GM23338 (cell line): ENCODE measurements around the gene BROX. TPM values are rescaled to one million over a fixed set of nuclear protein-coding genes. Genes with fewer than 3 reads are reported as not detected.

Experiments
- ATAC-seq: fragments of 200-7000 bp; cut with Tn5 transposase; 3 replicates; pipeline ENCODE4 v1.9.1; 2020
- DNase-seq: peaks from one replicate; pipeline ENCODE4 v3.0.0-alpha.2; 2015; ENCODE audit warnings: low spot score
- H2AFZ ChIP-seq: fragments of 200-600 bp; sonication (generic); 2 replicates; pipeline ENCODE4 v1.8.0; 2016; ENCODE audit warnings: antibody characterized with exemption, mild to moderate bottlenecking, moderate library complexity
- H3F3A ChIP-seq: fragments of 200-600 bp; sonication (generic); replicated peaks from 2 replicates; pipeline ENCODE4 v1.8.0; 2017; ENCODE audit warnings: antibody characterized with exemption, mixed run types, low read depth
- H3K27ac ChIP-seq: fragments of 200-600 bp; sonication (generic); 2 replicates; pipeline ENCODE4 v1.6.1; 2016; ENCODE audit warnings: low read depth
- H3K27me3 ChIP-seq: fragments of 200-600 bp; sonication (generic); 2 replicates; pipeline ENCODE4 v1.8.0; 2016; ENCODE audit warnings: mild to moderate bottlenecking, mixed run types, moderate library complexity; ENCODE audit not compliant: insufficient read depth
- H3K36me3 ChIP-seq: fragments of 200-600 bp; sonication (generic); 2 replicates; pipeline ENCODE4 v1.8.0; 2016; ENCODE audit warnings: mild to moderate bottlenecking; ENCODE audit not compliant: insufficient read depth
- H3K4me1 ChIP-seq: fragments of 200-600 bp; sonication (generic); 2 replicates; pipeline ENCODE4 v1.8.0; 2016; ENCODE audit warnings: mild to moderate bottlenecking, moderate library complexity; ENCODE audit not compliant: insufficient read depth
- H3K4me2 ChIP-seq: fragments of 200-600 bp; sonication (generic); 2 replicates; pipeline ENCODE4 v1.7.1; 2017; ENCODE audit warnings: mixed run types
- H3K4me3 ChIP-seq: fragments of 200-600 bp; sonication (generic); 2 replicates; pipeline ENCODE4 v1.6.1; 2016; ENCODE audit warnings: mixed run types
- H3K79me2 ChIP-seq: fragments of 200-600 bp; sonication (generic); replicated peaks from 2 replicates; pipeline ENCODE4 v1.8.0; 2017; ENCODE audit warnings: mild to moderate bottlenecking; ENCODE audit not compliant: insufficient read depth
- H3K9me2 ChIP-seq: fragments of 200-600 bp; sonication (generic); 2 replicates; pipeline ENCODE4 v1.8.0; 2017; ENCODE audit not compliant: insufficient read depth
- H4K20me1 ChIP-seq: fragments of 200-600 bp; sonication (generic); replicated peaks from 2 replicates; pipeline ENCODE4 v1.8.0; 2017; ENCODE audit warnings: mild to moderate bottlenecking; ENCODE audit not compliant: insufficient read depth
- H3K27ac Mint-ChIP-seq: 2 replicates; pipeline ENCODE4 v1.8.0; 2020; ENCODE audit warnings: inconsistent platforms, mild to moderate bottlenecking, moderate library complexity, mixed read lengths
- H3K27me3 Mint-ChIP-seq: 3 replicates; pipeline ENCODE4 v1.8.0; 2022; ENCODE audit warnings: low read depth, mild to moderate bottlenecking, moderate library complexity, mixed read lengths, inconsistent platforms; ENCODE audit not compliant: insufficient read depth, poor library complexity
- H3K36me3 Mint-ChIP-seq: 3 replicates; pipeline ENCODE4 v1.8.0; 2021; ENCODE audit warnings: low read depth, mild to moderate bottlenecking, inconsistent platforms, moderate library complexity, mixed read lengths
- H3K4me1 Mint-ChIP-seq: 3 replicates; pipeline ENCODE4 v1.8.0; 2020; ENCODE audit warnings: mild to moderate bottlenecking, inconsistent platforms, mixed read lengths
- H3K4me3 Mint-ChIP-seq: 3 replicates; pipeline ENCODE4 v1.8.0; 2021; ENCODE audit warnings: moderate library complexity, mild to moderate bottlenecking, inconsistent platforms, mixed read lengths
- H3K9me3 Mint-ChIP-seq: 3 replicates; pipeline ENCODE4 v1.8.0; 2020; ENCODE audit warnings: moderate library complexity, mild to moderate bottlenecking, inconsistent platforms, mixed read lengths
- POLR2AphosphoS5 ChIP-seq: IDR thresholded peaks from 2 replicates; pipeline ENCODE4 v1.6.1; 2016; ENCODE audit warnings: antibody characterized with exemption, low read depth
- REST ChIP-seq: IDR thresholded peaks from one replicate; pipeline ENCODE4 v1.6.1; 2018; ENCODE audit warnings: antibody characterized with exemption; ENCODE audit not compliant: unreplicated experiment
- ZNF114 ChIP-seq: fragments of 250-450 bp; sonication (Bioruptor Pico); IDR thresholded peaks from 2 replicates; pipeline ENCODE4 v1.5.0; 2020; ENCODE audit warnings: mild to moderate bottlenecking, moderate library complexity
- polyA plus RNA-seq: library from polyadenylated mRNA; unstranded; fragments of >200 nt; fragmentation: Nextera tagmentation; extraction: Ambion mirVana; gene quantifications from 2 replicates; pipeline ENCODE4 v1.2.1, GENCODE V29; 2016
- total RNA-seq: library from RNA; depleted of rRNA; stranded (reverse); fragments of >200 nt; shearing (Covaris generic); gene quantifications from 2 replicates; pipeline ENCODE4 v1.2.3, GENCODE V29; 2014

Gene BROX
- total and polyA plus RNA-seq, 2 experiments from 2014 or later, result 26.5 to 32.3 TPM

GRCh38 chr1:222709700-222710153 is 2.6 kb upstream of the BROX start (continued):
- TF ChIP-seq REST (no peak), ZNF114 (CRISPR knock-in tag) (no peak)

DNA sequence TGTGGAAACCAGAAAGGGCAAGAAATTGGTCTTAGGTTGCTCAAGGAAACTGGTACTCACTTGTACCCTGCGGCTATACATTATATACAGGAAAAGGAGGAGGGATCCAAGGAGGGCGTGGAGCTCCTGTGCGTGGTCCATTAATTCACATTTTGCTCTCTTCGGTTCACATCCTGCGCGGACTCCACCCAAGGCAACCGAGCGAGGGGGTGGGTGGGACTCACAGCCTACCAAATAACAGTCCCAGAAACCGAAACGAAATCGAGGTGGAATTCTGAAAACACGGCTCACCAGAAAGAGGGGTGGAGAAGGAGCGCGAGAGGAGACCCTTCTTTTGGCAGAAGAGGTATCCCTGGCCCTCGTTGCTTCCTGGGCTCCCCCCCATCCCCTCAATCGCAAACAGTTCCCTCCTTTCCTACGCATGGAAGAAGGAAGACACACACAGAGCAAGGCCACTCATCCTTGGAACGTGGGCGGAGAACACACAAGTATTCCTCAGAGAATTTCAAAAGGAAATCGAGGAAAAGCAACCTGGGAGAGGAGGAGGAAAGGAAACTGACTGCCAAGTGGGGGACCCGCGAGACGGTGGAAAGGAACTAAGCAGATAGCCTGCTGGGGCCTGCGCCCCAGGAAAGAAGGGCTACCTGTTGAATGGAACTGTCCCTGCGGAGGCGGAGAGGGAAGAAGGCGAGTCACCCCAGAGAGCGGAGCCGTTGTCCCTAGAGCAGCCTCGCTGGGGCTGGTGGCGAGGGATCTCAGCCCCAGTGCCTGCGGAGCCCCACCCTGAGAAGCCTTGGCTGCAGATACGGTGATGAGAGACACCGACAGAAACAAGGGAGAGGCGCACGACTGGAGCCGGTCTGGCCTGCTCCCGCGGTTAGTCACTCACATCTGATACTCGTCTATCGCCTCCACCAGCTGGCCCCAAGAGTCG is 778 bp upstream of the BROX start:
- Histone ChIP-seq H3K9me2 (no peaks in the 10 kb centered on the region), H3K4me3 (peak overlapping the region; percentile 99), H3K4me1 (peaks cover 10% of the 10 kb centered on the region), H2AFZ (peak overlapping the region; percentile 93), H3F3A (0 out of 2 replicates have a peak, but pooled peaks cover 8% of the 10 kb centered on the region), H4K20me1 (peaks cover 5% of the 10 kb centered on the region; the same call in 1 of the 2 replicates), H3K4me2 (peak overlapping the region; percentile 94), H3K27me3 (no peaks in the 10 kb centered on the region), H3K36me3 (no peaks in the 10 kb centered on the region), H3K27ac (peak overlapping the region; percentile 84), H3K79me2 (peaks cover 62% of the 10 kb centered on the region)
- ATAC-seq (peak; percentile 54), DNase-seq (peak; percentile 59)
- Mint-ChIP-seq H3K27ac (peak overlapping the region; percentile 82), H3K27me3 (peaks cover 19% of the 10 kb centered on the region), H3K9me3 (no peaks in the 10 kb centered on the region), H3K4me3 (peak overlapping the region; percentile 93), H3K36me3 (peaks cover 17% of the 10 kb centered on the region), H3K4me1 (peaks cover 18% of the 10 kb centered on the region)
- TF ChIP-seq POLR2AphosphoS5 (0 out of 2 replicates have a peak, but pooled peaks have one; percentile 16), REST (no peak)
